A673 (cell line): ENCODE data around the gene GIGYF2. TPM values are rescaled to one million over a fixed set of nuclear protein-coding genes. Genes with fewer than 3 reads are reported as not detected.

Experiments
- BruUV-seq: library from RNA; stranded (reverse); fragments of 400-500 nt; replicated peaks from 2 replicates; lab custom pipeline; 2021; lab: Mats Ljungman, UMichigan
- CTCF ChIA-PET: fragments of 300-600 bp; sonication (Branson Sonifier 250); formaldehyde crosslinking; loops from one replicate; lab custom pipeline; 2022; ENCODE audit warnings: antibody characterized with exemption; lab: Charles Lee
- POLR2A ChIA-PET: fragments of 300-600 bp; sonication (Branson Sonifier 250); formaldehyde crosslinking; loops from one replicate; lab custom pipeline; 2022; ENCODE audit warnings: antibody characterized with exemption; ENCODE audit not compliant: low non-redundant PET; lab: Charles Lee
- DNase-seq: peaks from one replicate; pipeline ENCODE4 v3.0.0-alpha.2; 2015; ENCODE audit warnings: low spot score
- H3K27ac ChIP-seq: fragments of 200-600 bp; sonication (generic); 2 replicates; pipeline ENCODE4 v1.5.1; 2016; ENCODE audit warnings: mixed run types, low read depth, mild to moderate bottlenecking, mixed read lengths, antibody characterized with exemption, low read length; ENCODE audit not compliant: poor library complexity, severe bottlenecking
- H3K27me3 ChIP-seq: fragments of 200-600 bp; sonication (generic); replicated peaks from 2 replicates; pipeline ENCODE4 v1.6.1; 2017; ENCODE audit warnings: mixed run types, low read depth, mild to moderate bottlenecking, mixed read lengths, antibody characterized with exemption, low read length; ENCODE audit not compliant: insufficient read depth, poor library complexity
- H3K36me3 ChIP-seq: fragments of 200-600 bp; sonication (generic); 2 replicates; pipeline ENCODE4 v1.6.1; 2016; ENCODE audit warnings: mixed run types, mild to moderate bottlenecking, mixed read lengths, antibody characterized with exemption, low read length; ENCODE audit not compliant: insufficient read depth, poor library complexity, severe bottlenecking
- H3K4me1 ChIP-seq: fragments of 200-600 bp; sonication (generic); 2 replicates; pipeline ENCODE4 v1.6.1; 2017; ENCODE audit warnings: mixed run types, mild to moderate bottlenecking, mixed read lengths, antibody characterized with exemption, low read length; ENCODE audit not compliant: insufficient read depth, poor library complexity, severe bottlenecking
- H3K4me3 ChIP-seq: fragments of 200-600 bp; sonication (generic); 2 replicates; pipeline ENCODE4 v1.5.1; 2016; ENCODE audit warnings: low read depth, mixed run types, mild to moderate bottlenecking, mixed read lengths, low read length; ENCODE audit not compliant: poor library complexity, severe bottlenecking
- H3K9me3 ChIP-seq: fragments of 200-600 bp; sonication (generic); 2 replicates; pipeline ENCODE4 v1.6.1; 2016; ENCODE audit warnings: mixed run types, low read depth, mild to moderate bottlenecking, mixed read lengths, antibody characterized with exemption, low read length; ENCODE audit not compliant: poor library complexity, severe bottlenecking
- EZH2 ChIP-seq: fragments of 200-600 bp; sonication (generic); IDR thresholded peaks from 2 replicates; pipeline ENCODE4 v1.6.1; 2017; ENCODE audit warnings: borderline replicate concordance, low read depth, mild to moderate bottlenecking, mixed read lengths, antibody characterized with exemption, low read length; ENCODE audit not compliant: poor library complexity, severe bottlenecking
- intact Hi-C: fragments of 100-400 bp; cut with micrococcal nuclease; formaldehyde crosslinking; loops from one replicate; pipeline ENCODE4 v1.10.0; 2022; ENCODE audit not compliant: unreplicated experiment
- total RNA-seq: library from RNA; stranded (reverse); gene quantifications from 2 replicates; pipeline ENCODE4 v1.2.3, GENCODE V29; 2021
- TF ChIP-seq, protein P1 (sequence below): fragments of 300-800, 200-600 bp; sonication (generic); conservative IDR thresholded peaks from 2 replicates; pipeline ENCODE4 v1.5.1; 2017; ENCODE audit warnings: low read depth, mild to moderate bottlenecking, antibody characterized with exemption, low read length, moderate library complexity, mixed read lengths

GIGYF2 gene
- total RNA-seq, 1 experiment from 2014 or later: 62.8 TPM

DNA sequence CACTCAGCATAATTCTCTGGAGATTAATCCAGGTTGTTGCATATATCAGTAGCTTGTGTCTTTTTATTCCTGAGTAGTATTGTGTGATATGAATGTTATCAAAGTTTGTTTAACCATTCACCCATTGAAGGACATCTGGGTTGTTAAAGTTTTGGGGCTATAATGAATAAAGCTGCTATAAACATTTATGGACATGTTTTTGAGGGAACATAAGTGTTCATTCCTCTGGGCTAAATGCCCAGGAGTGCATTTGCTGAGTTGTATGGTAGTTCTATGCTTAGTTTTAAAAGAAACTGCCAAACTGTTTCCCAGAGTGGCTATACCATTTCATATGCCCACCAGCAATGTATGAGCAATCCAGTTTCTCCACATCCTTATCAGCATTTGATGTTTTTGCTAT, 101.1 kb downstream of the GIGYF2 start:
- BruUV-seq: no TSS peak
- Histone ChIP-seq H3K27me3 (no peaks in the 10 kb centered on the region), H3K4me3 (no peak overlapping the region), H3K27ac (no peak overlapping the region), H3K36me3 (peaks cover 47% of the 10 kb centered on the region), H3K4me1 (no peaks in the 10 kb centered on the region), H3K9me3 (peaks cover 10% of the 10 kb centered on the region)
- DNase-seq: no peak
- ChIA-PET CTCF (no interaction called here), POLR2A (no interaction called here)
- TF ChIP-seq, protein P1, sequence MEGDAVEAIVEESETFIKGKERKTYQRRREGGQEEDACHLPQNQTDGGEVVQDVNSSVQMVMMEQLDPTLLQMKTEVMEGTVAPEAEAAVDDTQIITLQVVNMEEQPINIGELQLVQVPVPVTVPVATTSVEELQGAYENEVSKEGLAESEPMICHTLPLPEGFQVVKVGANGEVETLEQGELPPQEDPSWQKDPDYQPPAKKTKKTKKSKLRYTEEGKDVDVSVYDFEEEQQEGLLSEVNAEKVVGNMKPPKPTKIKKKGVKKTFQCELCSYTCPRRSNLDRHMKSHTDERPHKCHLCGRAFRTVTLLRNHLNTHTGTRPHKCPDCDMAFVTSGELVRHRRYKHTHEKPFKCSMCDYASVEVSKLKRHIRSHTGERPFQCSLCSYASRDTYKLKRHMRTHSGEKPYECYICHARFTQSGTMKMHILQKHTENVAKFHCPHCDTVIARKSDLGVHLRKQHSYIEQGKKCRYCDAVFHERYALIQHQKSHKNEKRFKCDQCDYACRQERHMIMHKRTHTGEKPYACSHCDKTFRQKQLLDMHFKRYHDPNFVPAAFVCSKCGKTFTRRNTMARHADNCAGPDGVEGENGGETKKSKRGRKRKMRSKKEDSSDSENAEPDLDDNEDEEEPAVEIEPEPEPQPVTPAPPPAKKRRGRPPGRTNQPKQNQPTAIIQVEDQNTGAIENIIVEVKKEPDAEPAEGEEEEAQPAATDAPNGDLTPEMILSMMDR: no peak
- TF ChIP-seq EZH2: no peak
- intact Hi-C loops: no loop called here

DNA sequence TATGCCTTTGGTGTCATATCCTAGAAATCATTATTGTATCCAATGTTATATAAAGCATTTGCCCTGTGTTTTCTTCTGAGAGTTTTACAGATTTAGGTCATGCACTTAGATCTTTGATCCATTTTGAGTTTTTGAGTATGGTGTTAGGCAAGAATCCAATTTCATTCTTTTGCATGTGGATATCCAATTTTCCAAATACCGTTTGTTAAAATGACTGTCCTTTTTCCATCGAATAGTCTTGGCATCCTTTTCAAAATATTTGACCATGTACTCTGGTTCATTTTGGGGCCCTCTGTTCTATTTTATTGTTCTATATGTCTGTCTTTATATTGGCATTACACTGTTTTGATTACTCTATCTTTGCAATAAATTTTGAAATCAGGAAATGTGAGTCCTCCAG, 103.0 kb downstream of the GIGYF2 start:
- ChIA-PET CTCF (no interaction called here), POLR2A (no interaction called here)
- Histone ChIP-seq H3K4me1 (no peaks in the 10 kb centered on the region), H3K27ac (no peak overlapping the region), H3K27me3 (no peaks in the 10 kb centered on the region), H3K4me3 (no peak overlapping the region), H3K36me3 (peaks cover 36% of the 10 kb centered on the region), H3K9me3 (peaks cover 10% of the 10 kb centered on the region)
- BruUV-seq: no TSS peak
- TF ChIP-seq, protein P1: no peak
- no peak for TF ChIP-seq EZH2
- intact Hi-C loops: no loop called here
- no peak for DNase-seq

DNA sequence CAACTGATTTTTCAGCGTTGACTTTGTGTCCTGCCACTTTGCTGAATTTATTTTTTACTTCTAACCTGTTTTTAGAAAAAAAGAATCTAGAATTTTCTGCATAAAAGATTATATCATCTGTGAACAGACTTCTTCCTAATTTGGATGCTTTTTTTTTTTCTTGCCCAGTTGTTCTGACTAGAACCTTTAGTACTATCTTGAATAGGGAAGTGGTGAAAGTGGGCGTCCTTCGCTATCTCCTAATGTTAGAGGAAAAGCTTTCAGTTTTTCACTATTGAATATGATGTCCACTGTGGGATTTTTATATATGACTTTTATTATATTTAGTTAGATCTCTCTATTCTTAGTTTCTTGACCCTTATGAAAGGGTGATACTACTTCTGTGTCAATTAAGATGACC, 105.0 kb downstream of the GIGYF2 start:
- no peak overlapping the region for H3K27ac ChIP-seq
- POLR2A ChIA-PET: no interaction called here
- BruUV-seq: no TSS peak
- no peak for DNase-seq
- no peaks in the 10 kb centered on the region for H3K27me3 ChIP-seq
- CTCF ChIA-PET: no interaction called here
- H3K9me3 ChIP-seq: peaks cover 10% of the 10 kb centered on the region
- H3K36me3 ChIP-seq: peaks cover 29% of the 10 kb centered on the region
- H3K4me1 ChIP-seq: no peaks in the 10 kb centered on the region
- intact Hi-C loops: no loop called here
- TF ChIP-seq EZH2: no peak
- TF ChIP-seq, protein P1: no peak
- no peak overlapping the region for H3K4me3 ChIP-seq
